GM21576 (cell line): ENCODE results near the gene WWC1.

ENCODE experiments used
- ATAC-seq: cut with Tn5 transposase; IDR thresholded peaks from one replicate; pipeline ENCODE4 v1.9.1; 2021; ENCODE audit warnings: mild to moderate bottlenecking, moderate library complexity; ENCODE audit not compliant: unreplicated experiment

WWC1 gene

DNA sequence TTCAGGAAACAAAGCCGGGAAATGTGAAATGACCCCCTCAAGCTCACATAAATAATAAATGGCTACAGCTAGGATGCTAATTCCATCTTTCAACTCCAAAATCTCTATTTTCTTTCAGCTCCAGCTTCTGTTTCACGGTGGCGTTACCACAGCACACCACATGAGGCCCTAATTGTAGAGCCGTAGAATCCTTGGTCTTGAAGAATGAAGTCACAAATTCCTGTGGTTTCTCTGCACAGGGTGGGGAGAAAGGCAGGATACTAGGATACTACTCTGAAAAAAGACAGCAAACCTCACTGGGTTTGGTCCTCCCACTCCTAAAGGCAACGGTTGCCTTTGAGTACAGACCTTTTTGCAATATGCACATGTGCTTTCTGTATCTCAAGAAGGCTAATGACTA, 180.9 kb downstream of the WWC1 start:
- no peak for ATAC-seq

DNA sequence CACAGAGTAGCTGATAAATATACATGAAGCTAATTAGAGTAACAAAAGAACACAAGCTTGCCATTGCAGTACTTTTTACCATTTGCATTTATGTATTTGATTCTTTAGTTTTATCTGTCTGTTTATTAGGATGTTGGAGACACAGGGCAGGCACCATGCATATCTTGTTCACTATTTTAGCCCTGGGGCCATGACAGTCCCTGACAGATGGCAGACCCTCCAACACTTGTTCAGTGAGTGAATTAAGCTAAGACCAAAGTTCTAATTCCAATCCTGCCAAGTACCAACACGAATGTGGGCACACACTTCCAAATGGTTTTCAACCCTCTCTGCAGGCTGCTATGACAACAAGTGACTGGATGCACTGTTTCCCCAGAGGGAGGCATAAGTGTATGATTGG, 182.9 kb downstream of the WWC1 start:
- no peak for ATAC-seq

DNA sequence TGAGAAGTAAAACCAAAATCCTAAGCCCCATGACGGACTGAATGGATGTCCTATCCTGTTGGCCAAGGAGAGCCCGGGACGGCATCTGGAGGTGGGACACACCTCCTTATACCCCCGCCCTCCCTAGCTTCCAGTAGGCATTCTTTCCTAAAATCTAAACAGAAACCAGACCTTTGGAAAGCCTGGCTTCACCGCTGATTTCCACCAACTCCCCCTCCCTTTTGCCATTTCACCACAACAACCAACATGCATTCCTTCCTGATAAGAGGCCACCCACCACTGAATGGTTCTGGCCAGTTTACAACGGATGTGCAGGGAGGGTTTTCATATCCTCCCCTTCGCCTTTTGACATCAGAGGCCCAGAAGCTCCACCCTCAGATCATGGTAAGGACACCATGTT, 185.6 kb downstream of the WWC1 start:
- ATAC-seq = no peak

DNA sequence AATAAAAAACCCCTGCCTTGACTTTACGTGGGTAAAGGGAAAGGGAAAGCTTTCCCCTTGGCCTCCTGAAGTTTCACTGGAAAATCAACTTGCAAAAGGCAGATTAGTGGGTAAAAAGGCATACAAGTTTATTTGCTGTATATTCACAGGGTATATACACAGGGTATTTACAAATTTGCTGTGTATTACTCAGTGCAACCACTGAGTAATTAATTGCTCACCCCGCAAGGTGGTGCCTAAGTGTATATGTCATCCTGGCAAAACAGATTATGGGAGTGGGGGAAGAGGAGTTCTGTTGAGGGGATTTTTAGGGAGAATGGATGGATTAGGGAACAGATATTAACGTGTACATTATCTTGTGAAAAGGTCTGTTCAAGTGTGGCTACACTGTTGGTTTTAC, 187.7 kb downstream of the WWC1 start:
- no peak for ATAC-seq

DNA sequence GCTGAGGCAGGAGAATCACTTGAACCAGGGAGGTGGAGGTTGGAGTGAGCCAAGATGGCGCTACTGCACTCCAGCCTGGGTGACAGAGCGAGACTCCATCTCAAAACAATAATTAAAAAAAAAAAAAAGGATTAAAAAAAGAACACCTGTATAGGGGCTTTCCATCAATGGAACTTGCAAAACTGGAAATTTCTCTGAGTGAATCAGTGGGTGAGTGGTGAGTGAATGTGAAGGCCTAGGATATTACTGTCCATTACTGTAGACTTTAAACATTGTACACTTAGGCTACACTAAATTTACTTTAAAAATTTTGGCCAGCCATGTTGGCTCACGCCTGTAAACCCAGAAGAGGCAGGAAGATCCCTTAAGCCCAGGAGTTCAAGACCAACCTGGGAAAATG, 189.2 kb downstream of the WWC1 start:
- no peak for ATAC-seq

DNA sequence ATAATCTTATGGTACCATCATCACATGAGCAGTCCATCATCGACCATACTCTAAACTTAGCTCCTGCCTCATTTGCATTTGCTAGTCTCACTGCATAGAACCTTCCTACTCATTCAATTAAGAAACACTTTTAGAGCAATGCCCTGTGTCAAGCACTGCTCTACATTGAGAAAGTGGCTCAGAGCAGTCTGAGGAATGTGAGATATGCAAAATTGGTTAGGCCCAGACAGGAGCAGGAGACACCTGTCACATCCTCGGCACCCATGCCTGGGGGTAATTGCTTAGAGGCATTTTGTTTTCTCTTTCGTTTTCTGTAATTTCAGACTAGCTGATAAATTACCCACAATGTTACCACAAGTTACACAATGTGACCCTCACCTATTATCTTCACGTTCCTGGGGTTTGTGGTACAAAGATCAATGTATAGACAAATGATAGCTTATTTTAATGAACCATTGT, 189.9 kb downstream of the WWC1 start:
- ATAC-seq = peak; percentile 94

DNA sequence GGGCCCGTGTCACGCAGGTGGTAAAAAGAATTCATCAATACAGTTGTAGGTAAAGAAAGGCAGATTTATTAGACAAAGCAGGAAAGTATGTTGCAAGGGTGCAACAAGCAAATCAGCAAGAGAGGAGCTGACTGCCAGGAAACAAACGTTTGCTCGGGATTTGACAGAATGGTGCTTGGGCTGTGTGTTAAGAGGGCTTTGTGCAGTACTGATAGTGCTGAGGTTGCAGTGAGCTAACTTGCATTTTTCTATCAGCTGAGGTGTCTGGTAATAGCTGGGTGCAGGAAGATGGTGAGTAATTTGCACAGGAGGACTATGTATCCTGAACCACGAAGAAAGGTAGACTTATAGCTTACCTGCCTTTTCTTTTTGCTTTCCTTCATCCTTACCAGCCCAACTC, 190.9 kb downstream of the WWC1 start:
- no peak for ATAC-seq

DNA sequence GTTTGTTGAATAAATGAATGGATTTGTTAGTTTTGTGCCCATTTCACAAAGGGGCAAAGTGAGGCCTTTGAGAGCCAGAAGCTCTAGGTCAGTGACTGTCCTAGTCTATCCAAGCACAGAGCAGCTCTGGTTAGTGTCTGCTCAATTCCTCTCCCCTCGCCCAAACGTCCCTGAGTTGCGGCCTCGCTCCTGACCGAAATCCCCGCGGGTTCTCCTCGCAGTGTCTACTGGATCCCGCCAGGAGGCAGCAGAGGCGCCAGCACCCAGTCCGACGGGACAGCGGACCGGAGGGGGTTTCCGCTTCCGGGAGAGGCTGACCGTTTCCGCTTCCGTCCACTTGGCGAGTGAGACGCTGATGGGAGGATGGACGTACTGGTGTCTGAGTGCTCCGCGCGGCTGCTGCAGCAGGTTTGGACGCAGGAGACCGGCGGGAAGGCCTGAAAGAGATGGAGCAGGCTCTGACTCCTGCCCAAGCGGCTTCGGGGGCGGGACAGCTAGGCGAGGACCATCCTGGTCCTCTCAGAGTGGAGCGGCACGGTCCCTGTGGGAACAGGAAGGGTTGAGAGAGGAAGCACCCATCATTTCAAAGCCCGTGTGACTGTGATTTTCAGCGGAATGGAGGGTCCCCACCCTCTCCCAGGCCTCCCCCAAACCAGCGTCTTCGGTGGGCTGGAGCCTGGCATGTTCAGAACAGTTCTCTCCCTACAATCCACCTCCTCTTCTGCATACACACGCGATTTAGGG, 194.9 kb downstream of the WWC1 start, which contains the start of gene RARS1:
TSS of gene RARS1 (plus strand) at position 336 of the 744 bp plus-strand sequence. CDS start at position 364, 28 bp downstream.
- ATAC-seq = peak; percentile 81

DNA sequence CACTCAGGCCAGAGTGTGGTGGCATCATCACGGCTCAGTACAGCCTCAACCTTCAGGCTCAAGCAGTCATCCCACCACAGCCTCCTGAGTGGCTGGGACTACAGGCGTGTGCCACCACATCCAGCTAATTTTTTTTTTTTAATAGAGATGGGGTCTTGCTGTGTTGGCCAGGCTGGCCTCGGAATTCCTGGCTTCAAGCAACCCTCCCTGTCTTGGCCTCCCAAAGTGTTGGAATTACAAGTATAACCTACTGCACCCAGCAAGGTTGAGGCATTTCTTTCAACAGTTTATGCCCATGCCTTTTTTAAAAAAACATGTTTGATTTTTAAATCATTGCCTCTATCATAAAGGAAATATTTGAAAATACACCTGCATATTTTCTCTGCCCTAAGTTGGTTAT, 197.6 kb downstream of the WWC1 start:
- no peak for ATAC-seq

DNA sequence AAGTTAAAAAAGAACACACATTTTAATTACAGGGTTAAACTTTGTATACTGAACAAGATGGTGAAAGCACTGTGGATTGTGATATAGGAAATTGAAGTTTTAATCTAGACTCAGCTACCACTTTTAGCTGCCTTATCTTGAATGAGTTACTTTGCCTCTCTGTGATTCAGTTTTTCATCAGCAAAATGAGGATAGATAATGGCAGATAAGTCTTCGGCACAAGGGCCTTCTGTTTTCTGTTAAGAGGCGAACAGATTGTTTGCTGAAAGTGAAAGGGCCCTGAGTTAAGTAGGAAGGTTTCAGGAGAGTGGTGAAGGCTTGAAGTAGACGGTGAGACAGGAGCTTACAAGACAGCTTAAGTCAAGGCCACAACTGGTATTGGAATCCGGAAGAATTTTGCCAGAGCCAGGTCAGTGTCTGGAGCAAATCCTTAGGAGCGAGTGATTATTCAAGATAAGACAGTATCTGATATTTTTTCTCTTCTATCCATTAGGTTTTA, 202.7 kb downstream of the WWC1 start:
- no peak for ATAC-seq

DNA sequence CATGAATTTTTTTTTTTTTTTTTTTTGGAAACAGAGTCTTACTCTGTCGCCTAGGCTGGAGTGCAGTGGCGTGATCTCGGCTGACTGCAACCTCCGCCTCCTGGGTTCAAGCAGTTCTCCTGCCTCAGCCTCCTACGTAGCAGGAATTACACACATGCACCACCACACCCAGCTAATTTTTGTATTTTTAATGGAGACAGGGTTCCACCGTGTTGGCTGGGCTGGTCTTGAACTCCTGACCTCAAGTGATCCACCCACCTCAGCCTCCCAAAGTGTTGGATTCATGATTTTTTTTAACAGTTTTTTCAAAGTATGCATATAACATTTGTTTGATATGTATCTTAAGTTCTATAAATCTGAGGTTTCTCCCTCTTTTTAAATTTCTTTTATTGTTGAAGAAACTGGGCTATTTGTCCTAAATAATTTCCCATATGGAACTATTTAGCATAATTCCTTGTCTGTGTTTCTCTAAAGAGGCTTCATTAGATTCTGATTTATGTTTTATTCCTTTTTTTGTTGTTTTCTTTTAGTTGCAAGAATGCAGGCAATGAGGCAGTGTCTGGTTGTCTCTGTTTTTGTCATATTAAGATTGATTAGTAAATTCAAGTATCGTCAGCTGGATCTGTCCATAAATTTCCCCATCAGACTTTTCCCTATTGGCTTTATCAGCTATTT, 211.3 kb downstream of the WWC1 start:
- no peak for ATAC-seq

DNA sequence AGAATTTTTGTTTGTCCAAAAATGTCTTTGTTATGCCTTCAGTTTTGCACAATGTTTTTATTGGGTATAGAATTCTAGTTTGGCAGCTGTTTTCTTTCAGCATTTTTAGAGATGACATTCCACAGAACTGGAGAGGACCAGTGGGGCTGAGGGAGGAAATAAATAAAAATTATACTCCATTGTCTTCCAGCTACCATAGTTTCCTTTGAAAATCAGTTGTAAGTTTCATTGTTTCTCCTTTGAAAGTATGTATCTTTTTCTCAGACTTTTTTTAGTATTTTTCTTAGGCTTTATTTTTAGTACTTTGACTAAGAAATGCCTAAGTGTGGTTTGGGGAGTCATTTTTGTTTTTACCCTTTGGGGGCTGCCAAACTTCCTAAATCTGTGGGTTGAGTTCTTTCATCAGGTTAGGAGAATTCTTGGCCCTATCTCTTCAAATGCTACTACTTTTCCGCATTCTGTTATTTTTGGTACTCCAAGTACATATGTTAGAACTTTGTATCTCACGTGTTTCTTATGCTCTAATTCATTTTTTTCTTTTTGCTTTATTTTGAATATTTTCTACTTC, 222.5 kb downstream of the WWC1 start:
- no peak for ATAC-seq
